ENCODE measurements around the gene RFX5. TPM values are rescaled to one million over a fixed set of nuclear protein-coding genes. Genes with fewer than 3 reads are reported as not detected.
A peak's percentile ranks its signal among the peaks of the same experiment; 100 is the strongest.

The RFX5 gene
- total and polyA plus RNA-seq, 2 of the 13 experiments (the other 11 are each of a cell fraction or from before 2014, with no cell fraction given): 17.9 to 36.2 TPM

DNA sequence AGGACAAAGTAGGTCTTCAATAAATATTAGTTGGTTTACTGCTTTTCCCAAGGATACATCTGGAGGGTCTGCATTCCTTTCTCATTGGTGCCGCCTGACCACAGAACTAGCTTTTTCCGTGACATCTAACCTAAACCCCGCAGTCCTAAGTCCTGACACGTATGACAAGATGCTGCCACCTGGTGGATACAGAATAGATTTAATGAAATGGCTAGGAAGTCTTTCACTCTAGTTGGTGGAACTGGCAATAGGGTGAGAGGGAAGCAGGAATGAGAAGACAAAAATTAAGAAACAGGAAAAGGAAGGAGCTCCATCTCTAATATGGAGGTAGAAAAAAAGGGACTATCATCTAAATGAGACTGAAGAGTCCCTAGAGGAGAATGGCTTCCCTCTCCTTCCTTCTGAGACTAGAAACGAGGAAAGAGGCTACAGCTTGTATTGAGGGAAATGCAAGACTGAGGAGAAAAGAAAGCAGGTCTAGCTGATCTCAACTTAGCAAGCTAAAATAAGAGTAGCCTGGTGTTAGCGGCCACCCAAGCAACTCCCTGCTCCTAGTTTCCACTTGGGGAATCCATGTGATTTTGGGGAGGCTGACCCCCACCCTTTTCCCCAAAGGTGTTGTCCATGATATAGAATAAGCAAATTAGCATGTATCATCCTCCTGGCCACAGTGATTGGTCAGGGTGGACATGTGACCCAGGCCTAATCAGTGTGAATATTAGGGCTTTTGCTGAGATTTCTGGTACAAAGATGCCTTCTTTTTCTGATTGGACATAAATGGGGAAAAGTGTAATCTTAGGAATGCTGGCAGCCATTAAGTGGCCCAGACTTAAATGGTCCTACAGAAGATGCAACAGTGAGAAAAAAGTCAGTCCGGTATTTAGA, 5.9 kb downstream of the RFX5 start (continued):
- TF ChIP-seq ZSCAN30 (CRISPR knock-in tag; IDR thresholded peaks at IDR 0.05) (no peak), MTA3 (CRISPR knock-in tag; IDR thresholded peaks at IDR 0.05) (no peak), YY1 (IDR thresholded peaks at IDR 0.05; ENCODE audit: insufficient read depth, insufficient replicate concordance, low read depth, low read length) (no peak), ZNF33A (CRISPR knock-in tag; IDR thresholded peaks at IDR 0.05; ENCODE audit: borderline replicate concordance) (no peak), KLF11 (CRISPR knock-in tag; IDR thresholded peaks at IDR 0.05) (no peak), TFE3 (CRISPR knock-in tag; IDR thresholded peaks at IDR 0.05) (0 out of 2 replicates have a peak, but pooled peaks have one; percentile 14), ZNF724P (CRISPR knock-in tag; IDR thresholded peaks at IDR 0.05; ENCODE audit: borderline replicate concordance) (no peak), RFX5 (IDR thresholded peaks at IDR 0.05; ENCODE audit: low read depth, low read length) (no peak), ZC3H13 (CRISPR knock-in tag; IDR thresholded peaks at IDR 0.05) (no peak), ZNF24 (IDR thresholded peaks at IDR 0.05) (no peak), MIXL1 (CRISPR knock-in tag; IDR thresholded peaks at IDR 0.05) (peak; percentile 68), GLI4 (CRISPR knock-in tag; IDR thresholded peaks at IDR 0.05; ENCODE audit: borderline replicate concordance) (no peak), ZGPAT (CRISPR knock-in tag; IDR thresholded peaks at IDR 0.05) (no peak), MYC (CRISPR knock-in tag; IDR thresholded peaks at IDR 0.05; ENCODE audit: borderline replicate concordance) (no peak), ATF7-NPFF (CRISPR knock-in tag; IDR thresholded peaks at IDR 0.05; ENCODE audit: low read depth) (no peak), PHF21A (CRISPR knock-in tag; IDR thresholded peaks at IDR 0.05) (no peak), NR2F6 (IDR thresholded peaks at IDR 0.05) (no peak), NR2F6 (CRISPR knock-in tag; IDR thresholded peaks at IDR 0.05) (0 out of 2 replicates have a peak, but pooled peaks have one; percentile 11), TGIF2 (CRISPR knock-in tag; IDR thresholded peaks at IDR 0.05) (no peak), ZFP90 (CRISPR knock-in tag; IDR thresholded peaks at IDR 0.05; ENCODE audit: borderline replicate concordance) (no peak), MXD4 (CRISPR knock-in tag; IDR thresholded peaks at IDR 0.05) (no peak), TEAD3 (CRISPR knock-in tag; optimal IDR thresholded peaks at IDR 0.05; ENCODE audit: borderline replicate concordance) (peak; percentile 52), ZNF660 (CRISPR knock-in tag; IDR thresholded peaks at IDR 0.05; ENCODE audit: borderline replicate concordance, low read depth) (no peak), FOXM1 (CRISPR knock-in tag; IDR thresholded peaks at IDR 0.05) (no peak), IRF2 (CRISPR knock-in tag; IDR thresholded peaks at IDR 0.05) (0 out of 2 replicates have a peak, but pooled peaks have one; percentile 45), MXD3 (CRISPR knock-in tag; IDR thresholded peaks at IDR 0.05) (no peak)
- TF ChIP-seq, protein P1, sequence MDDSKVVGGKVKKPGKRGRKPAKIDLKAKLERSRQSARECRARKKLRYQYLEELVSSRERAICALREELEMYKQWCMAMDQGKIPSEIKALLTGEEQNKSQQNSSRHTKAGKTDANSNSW (CRISPR knock-in tag; IDR thresholded peaks at IDR 0.05; ENCODE audit: borderline replicate concordance): no peak

Measured in HepG2 (cell line).